H54 (cell line): ENCODE measurements around the gene TRPM4.
"Not testable (repeated sequence)": the region's sequence is repeated elsewhere in the genome, so short reads cannot be mapped to it uniquely, and the experiment has no call there.

Source experiments
- DNase-seq: peaks from one replicate; pipeline ENCODE4 v3.0.0; 2011; ENCODE audit warnings: low spot score, mixed read lengths; ENCODE audit not compliant: insufficient read length
- FAIRE-seq: peaks from 3 replicates; lab custom pipeline; 2011; peaks lifted over from hg19 to GRCh38; lab: Jason Lieb, UNC
- POLR2A ChIP-seq: IDR thresholded peaks from 2 replicates; pipeline ENCODE4 v1.6.1; 2011; ENCODE audit warnings: low read depth, mild to moderate bottlenecking, low read length

Gene TRPM4

DNA sequence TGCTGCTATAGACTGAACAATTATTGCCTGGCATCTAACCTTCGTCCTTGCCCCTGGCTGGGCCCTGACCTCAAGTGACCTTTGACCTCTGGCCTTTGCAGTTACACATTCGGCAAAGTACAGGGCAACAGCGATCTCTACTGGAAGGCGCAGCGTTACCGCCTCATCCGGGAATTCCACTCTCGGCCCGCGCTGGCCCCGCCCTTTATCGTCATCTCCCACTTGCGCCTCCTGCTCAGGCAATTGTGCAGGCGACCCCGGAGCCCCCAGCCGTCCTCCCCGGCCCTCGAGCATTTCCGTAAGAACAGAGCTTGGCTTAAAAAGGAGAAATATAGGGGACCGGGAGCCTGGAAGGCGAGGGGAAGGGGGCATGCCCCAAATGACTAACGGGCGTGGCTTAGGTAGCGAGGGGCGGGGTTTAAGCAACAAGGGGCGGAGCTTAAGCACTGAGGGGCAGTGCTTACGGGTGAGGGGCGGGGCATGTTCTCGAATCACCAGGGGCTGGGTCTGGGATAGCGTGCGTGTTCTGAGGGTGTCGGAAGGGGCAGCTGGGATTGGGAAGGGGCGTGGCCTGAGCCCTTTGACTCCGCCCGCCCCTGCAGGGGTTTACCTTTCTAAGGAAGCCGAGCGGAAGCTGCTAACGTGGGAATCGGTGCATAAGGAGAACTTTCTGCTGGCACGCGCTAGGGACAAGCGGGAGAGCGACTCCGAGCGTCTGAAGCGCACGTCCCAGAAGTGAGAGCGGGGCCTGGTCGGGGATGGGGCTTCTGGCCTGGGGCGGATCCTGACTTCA lies 52.7 kb downstream of the TRPM4 start:
- no peak for FAIRE-seq
- no peak for DNase-seq
- TF ChIP-seq POLR2A: no peak

DNA sequence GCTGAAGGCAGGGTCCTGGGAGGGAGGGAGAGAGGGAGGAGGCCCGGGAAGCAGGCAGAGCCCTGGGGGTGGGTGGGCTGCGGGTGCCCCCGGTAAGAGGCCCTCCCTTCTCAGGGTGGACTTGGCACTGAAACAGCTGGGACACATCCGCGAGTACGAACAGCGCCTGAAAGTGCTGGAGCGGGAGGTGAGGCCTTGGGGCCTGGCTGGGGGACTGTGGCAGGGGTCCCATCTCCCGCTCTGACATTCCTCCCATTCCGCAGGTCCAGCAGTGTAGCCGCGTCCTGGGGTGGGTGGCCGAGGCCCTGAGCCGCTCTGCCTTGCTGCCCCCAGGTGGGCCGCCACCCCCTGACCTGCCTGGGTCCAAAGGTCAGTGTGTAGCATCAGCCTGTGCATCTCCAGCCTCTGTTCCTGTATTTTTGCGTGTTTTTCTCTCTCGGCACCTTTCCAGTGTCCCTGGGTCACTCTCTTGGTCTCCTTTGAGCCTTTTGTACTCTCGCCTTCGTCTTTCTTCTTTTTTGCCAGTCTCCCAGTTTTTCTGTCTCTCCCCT lies 53.4 kb downstream of the TRPM4 start:
- no peak for TF ChIP-seq POLR2A
- DNase-seq: no peak
- no peak for FAIRE-seq

DNA sequence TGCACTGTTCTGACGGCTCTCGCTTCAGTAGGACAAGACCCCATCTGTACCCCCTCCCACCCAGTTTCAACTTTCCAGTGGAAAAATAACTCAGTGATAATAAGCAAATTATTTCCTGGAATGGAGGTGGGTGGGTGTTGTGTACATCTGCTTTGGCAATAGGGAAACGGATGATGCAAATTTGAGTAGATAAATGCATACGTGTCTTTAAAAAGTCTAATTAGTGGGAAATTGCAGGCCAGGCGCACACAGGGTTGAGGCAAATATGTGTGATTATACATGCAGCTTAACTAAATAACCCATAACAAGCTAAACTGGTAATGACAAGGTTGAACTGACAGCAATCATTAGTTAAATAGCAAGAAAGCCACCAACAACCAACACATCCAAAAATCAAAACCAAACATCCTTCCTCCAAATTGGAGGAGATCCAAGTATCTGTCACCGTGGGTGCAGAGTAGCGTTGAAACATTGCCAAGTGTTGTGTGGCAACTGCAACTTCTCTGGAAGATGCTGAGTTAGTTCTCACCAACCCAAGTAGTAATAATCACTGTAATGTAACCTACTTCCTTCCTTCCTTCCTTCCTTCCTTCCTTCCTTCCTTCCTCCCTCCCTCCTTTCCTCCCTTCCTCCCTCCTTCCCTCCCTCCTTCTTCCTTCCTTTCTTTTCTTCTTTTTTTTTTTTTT lies 54.6 kb downstream of the TRPM4 start:
- no peak for FAIRE-seq
- no peak for DNase-seq
- TF ChIP-seq POLR2A: no peak

DNA sequence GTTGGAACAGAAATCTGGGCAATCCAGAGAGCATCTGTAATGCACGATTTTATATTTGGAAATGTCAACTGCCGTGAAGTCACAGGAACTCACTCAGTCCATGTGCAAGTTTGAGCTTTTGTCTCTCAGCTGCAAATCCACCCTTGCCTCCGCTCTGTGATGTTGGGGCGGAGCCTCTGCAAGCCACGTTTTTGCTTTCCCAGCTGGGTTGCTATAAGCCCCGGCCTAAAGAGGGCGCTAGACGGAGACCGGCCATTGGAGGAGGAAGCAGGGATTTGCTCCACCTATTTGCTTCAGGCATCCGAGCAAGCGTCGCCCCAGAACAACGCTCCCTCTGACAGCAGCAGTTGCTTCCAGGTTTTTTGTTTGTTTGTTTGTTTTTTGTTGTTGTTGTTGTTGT lies 56.2 kb downstream of the TRPM4 start:
- DNase-seq (no peak), FAIRE-seq (no peak)
- TF ChIP-seq POLR2A: no peak

DNA sequence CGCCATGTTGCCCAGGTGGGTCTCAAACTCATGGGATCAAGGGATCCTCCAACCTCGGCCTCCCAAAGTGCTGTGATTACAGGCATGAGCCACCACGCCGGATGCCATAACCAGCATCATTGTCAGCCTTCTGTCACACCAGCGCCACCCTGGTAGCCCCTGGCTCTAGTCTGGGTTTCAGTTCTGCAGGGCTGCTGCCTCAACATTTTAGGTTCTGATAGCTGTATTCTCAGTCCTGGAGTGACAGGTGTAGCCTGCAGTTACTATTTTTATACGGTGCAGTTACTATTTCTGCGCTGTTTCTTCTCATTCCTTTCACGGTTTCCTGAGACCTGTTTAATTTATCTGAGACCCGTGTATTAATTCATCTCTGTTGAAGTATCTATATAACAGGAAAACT lies 57.1 kb downstream of the TRPM4 start:
- DNase-seq: no peak

DNA sequence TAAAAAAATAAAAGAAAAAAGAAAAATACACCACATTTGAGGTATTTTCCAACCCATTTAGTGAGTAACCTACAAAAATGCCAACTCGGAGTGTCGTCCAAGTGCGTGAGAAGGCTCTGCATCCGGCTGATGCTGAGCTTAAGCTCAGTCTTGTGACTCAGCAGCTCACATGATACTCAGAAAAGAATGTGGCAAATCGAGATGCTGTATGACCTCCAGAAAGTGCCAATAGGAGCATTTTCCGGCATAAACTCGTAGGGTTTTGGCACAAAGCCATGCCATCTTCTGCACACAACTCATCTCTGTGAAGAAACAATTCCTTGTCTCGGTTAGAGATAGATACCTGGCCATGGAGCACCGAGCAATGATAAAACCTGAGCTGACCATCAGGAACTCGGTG lies 58.5 kb downstream of the TRPM4 start:
- FAIRE-seq: no peak
- TF ChIP-seq POLR2A: no peak
- DNase-seq: no peak

More for the DNA sequence above, 57.1 kb downstream of the TRPM4 start:
- no peak for FAIRE-seq
- TF ChIP-seq POLR2A: no peak

DNA sequence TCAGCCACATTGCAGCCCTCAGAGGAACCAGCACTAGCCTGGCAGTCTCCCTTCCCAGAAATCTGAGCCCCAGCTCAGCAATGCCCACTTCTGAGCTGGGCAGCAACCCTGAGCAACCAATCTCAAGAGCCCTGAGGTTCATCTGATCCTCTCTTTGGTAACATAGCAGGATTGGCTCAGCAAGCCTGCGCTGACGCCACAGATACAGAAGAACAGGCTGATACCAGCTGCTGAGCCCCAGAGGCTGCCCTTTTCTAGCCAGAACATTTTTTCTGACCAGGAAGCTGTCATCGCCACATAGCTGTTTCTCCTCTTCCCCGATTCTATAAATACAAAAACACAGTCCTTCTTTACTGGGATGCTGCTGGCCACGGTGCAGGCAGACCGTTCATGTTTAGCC lies 59.8 kb downstream of the TRPM4 start:
- no peak for TF ChIP-seq POLR2A
- DNase-seq: no peak
- FAIRE-seq: no peak

DNA sequence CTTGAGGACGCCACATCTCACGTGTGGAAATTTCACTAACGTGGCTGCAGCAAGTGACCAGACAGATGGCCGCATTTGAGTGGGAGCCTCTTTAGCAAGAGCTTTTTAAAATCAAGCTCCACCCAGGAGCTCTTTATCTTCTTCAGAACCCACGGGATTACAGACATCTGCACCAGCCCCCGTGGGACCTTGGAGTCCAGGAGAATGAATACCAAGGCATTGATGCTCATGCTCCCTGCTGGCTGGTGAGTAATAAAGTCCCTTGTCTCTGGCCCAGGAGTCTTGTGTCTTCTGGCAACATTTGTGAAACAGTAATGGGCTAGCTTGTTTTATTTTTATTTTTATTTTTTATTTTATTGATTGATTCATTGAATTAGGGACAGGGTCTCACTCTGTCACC lies 64.4 kb downstream of the TRPM4 start:
- DNase-seq (no peak), FAIRE-seq (no peak)
- no peak for TF ChIP-seq POLR2A

DNA sequence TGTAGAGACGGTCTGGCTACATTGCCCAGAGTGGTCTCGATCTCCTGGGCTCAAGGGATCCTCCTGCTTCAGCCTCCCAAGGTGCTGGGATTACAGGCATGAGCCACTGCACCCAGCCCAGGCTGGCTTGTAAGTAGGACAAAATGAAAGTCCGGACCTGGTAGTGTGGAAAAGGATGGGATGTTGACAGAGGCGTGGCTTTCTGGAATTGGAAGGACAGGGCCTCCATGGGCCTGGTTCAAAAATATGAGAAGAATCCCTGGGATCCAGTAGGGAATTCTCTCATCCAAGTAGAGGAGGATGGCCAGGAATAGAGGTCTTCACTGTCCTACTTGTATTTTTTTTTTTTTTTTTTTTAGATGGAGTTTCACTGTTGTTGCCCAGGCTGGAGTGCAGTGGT lies 64.9 kb downstream of the TRPM4 start:
- DNase-seq: no peak
- TF ChIP-seq POLR2A: no peak
- FAIRE-seq: no peak

DNA sequence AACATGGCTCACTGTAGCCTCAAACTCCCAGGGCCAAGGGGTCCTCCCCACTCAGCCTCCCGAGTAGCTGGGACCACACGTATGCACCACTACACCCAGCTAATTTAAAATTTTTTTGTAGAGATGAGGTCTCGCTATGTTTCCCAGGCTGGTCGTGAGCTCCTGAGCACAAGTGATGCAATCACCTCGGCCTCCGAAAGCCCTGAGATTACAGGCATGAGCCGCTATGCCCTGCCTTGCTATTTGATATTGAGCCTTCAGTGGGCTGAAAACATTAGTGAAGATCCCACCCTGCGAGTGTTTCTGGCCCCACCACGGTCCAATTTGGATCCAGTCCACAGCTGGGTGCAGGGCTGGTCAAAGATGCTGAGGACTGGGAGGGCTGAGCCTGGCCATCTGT lies 65.9 kb downstream of the TRPM4 start:
- TF ChIP-seq POLR2A: no peak
- DNase-seq: no peak
- no peak for FAIRE-seq

DNA sequence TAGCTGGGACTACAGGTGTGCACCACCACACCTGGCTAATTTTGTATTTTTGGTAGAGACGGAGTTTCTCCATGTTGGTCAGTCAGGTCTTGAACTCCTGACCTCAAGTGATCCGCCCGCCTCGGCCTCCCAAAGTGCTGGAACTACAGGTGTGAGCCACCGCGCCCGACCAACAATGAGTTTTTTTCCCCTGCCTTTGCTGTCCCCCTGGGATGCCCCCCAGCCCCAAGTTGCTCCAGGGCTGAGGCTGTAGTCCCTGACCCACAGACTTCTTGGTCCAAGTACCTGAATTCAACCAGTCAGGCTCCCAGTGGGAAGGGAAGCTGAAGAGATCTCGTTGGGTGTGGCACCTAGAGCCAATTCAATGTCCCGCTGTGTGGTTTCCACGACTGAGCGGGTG lies 66.8 kb downstream of the TRPM4 start:
- DNase-seq, FAIRE-seq: not testable (repeated sequence)

DNA sequence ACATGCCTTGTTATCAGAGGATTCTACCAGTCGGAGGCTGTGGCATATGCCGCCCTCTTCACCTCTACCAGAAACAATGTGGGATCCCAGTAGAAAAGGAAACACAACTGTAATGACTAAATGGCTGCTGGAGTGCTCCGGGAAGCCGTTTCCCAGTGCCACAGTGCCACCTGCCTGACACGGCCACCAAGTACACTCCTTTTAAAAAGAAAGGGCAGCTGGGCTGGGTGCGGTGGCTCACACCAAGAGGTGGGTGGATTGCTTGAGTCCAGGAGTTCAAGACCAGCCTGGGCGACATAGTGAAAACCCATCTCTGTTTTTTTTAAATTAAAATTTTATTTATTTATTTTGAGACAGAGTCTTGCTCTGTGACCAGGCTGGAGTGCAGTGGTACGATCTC lies 67.3 kb downstream of the TRPM4 start:
- FAIRE-seq: peak; percentile 20
- DNase-seq: peak; percentile 52
- TF ChIP-seq POLR2A: no peak

DNA sequence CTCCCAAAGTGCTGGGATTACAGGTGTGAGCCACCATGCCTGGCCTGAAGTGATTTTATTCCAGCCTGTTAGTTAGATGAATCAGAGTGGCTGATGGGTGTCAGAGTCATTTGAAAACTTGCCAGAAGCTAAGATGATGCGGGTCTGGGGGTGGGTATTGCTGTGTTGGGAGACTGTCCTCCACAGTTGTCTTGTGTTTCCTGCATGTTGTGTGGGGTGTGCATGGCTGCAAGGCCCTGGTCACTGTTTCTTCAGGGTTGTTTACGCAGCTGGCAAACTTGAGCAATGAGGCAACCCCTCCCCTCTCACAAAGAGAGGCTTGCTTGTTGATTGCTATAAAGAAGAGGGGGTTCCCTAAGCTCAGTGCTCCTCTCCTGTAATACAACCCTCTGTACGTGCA lies 71.8 kb downstream of the TRPM4 start:
- no peak for TF ChIP-seq POLR2A
- FAIRE-seq (no peak), DNase-seq (no peak)

DNA sequence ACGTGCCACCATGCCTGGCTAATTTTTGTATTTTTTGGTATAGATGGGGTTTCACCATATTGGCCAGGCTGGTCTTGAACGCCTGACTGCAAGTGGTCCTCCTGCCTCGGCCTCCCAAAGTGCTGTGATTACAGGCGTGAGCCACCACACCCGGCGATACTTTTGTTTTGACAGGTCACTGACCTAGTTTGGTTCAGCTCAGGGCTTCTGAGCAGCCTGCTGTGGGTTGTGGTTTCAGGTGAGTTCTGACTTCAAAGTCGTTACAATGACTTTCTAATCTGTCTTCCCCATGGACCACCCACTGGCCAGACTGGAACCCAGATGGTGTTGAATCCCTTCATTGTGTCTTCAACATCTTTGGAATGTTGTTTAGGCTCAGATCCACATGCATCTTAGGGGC lies 73.8 kb downstream of the TRPM4 start:
- TF ChIP-seq POLR2A: no peak
- FAIRE-seq: no peak
- no peak for DNase-seq

DNA sequence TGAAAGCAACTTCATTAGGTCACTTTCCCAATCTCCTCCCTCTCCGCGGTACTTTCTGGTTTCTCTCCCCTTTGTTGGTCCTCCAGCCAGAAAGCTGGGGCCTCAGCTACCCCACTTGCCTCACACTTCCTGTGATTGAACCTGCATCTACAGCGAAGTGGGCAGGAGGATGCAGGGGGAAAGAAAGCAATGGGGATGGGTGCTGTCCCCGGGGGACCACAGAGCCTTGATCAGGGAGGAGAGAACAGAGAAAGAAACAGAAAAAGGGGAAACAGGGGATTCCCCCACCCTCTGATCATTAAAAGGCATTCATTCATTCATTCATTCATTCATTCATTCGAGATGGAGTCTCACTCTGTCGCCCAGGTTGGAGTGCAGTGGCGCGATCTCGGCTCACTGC lies 74.2 kb downstream of the TRPM4 start:
- DNase-seq (no peak), FAIRE-seq (no peak)
- no peak for TF ChIP-seq POLR2A

DNA sequence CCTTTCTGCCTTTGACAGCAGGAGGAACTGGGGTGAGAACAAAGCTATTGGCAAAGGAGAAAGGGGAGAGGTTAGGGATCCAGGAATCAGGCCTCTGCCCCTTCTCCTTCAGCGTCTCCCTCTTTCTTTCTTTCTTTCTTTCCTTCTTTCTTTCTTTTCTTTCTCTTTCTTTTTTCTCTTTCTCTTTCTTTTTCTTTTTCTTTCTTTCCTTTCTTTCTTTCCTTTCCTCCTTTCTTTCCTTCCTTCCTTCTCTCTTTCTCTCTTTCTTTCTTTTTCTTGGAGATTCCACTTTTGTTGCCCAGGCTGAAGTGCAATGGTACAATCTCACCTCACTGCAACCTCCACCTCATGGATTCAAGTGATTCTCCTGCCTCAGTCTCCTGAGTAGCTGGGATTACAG lies 75.6 kb downstream of the TRPM4 start:
- FAIRE-seq (no peak), DNase-seq (no peak)
- TF ChIP-seq POLR2A: no peak
